GM23338 (cell line): ENCODE measurements around the gene FGD4. TPM values are rescaled to one million over a fixed set of nuclear protein-coding genes. Genes with fewer than 3 reads are reported as not detected.

Experiments used
- ATAC-seq: fragments of 200-7000 bp; cut with Tn5 transposase; 3 replicates; pipeline ENCODE4 v1.9.1; 2020
- DNase-seq: peaks from one replicate; pipeline ENCODE4 v3.0.0-alpha.2; 2015; ENCODE audit warnings: low spot score
- H2AFZ ChIP-seq: fragments of 200-600 bp; sonication (generic); 2 replicates; pipeline ENCODE4 v1.8.0; 2016; ENCODE audit warnings: antibody characterized with exemption, mild to moderate bottlenecking, moderate library complexity
- H3F3A ChIP-seq: fragments of 200-600 bp; sonication (generic); replicated peaks from 2 replicates; pipeline ENCODE4 v1.8.0; 2017; ENCODE audit warnings: antibody characterized with exemption, mixed run types, low read depth
- H3K27ac ChIP-seq: fragments of 200-600 bp; sonication (generic); 2 replicates; pipeline ENCODE4 v1.6.1; 2016; ENCODE audit warnings: low read depth
- H3K27me3 ChIP-seq: fragments of 200-600 bp; sonication (generic); 2 replicates; pipeline ENCODE4 v1.8.0; 2016; ENCODE audit warnings: mild to moderate bottlenecking, mixed run types, moderate library complexity; ENCODE audit not compliant: insufficient read depth
- H3K36me3 ChIP-seq: fragments of 200-600 bp; sonication (generic); 2 replicates; pipeline ENCODE4 v1.8.0; 2016; ENCODE audit warnings: mild to moderate bottlenecking; ENCODE audit not compliant: insufficient read depth
- H3K4me1 ChIP-seq: fragments of 200-600 bp; sonication (generic); 2 replicates; pipeline ENCODE4 v1.8.0; 2016; ENCODE audit warnings: mild to moderate bottlenecking, moderate library complexity; ENCODE audit not compliant: insufficient read depth
- H3K4me2 ChIP-seq: fragments of 200-600 bp; sonication (generic); 2 replicates; pipeline ENCODE4 v1.7.1; 2017; ENCODE audit warnings: mixed run types
- H3K4me3 ChIP-seq: fragments of 200-600 bp; sonication (generic); 2 replicates; pipeline ENCODE4 v1.6.1; 2016; ENCODE audit warnings: mixed run types
- H3K79me2 ChIP-seq: fragments of 200-600 bp; sonication (generic); replicated peaks from 2 replicates; pipeline ENCODE4 v1.8.0; 2017; ENCODE audit warnings: mild to moderate bottlenecking; ENCODE audit not compliant: insufficient read depth
- H3K9me2 ChIP-seq: fragments of 200-600 bp; sonication (generic); 2 replicates; pipeline ENCODE4 v1.8.0; 2017; ENCODE audit not compliant: insufficient read depth
- H4K20me1 ChIP-seq: fragments of 200-600 bp; sonication (generic); replicated peaks from 2 replicates; pipeline ENCODE4 v1.8.0; 2017; ENCODE audit warnings: mild to moderate bottlenecking; ENCODE audit not compliant: insufficient read depth
- H3K27ac Mint-ChIP-seq: 2 replicates; pipeline ENCODE4 v1.8.0; 2020; ENCODE audit warnings: inconsistent platforms, mild to moderate bottlenecking, moderate library complexity, mixed read lengths
- H3K27me3 Mint-ChIP-seq: 3 replicates; pipeline ENCODE4 v1.8.0; 2022; ENCODE audit warnings: low read depth, mild to moderate bottlenecking, moderate library complexity, mixed read lengths, inconsistent platforms; ENCODE audit not compliant: insufficient read depth, poor library complexity
- H3K36me3 Mint-ChIP-seq: 3 replicates; pipeline ENCODE4 v1.8.0; 2021; ENCODE audit warnings: low read depth, mild to moderate bottlenecking, inconsistent platforms, moderate library complexity, mixed read lengths
- H3K4me1 Mint-ChIP-seq: 3 replicates; pipeline ENCODE4 v1.8.0; 2020; ENCODE audit warnings: mild to moderate bottlenecking, inconsistent platforms, mixed read lengths
- H3K4me3 Mint-ChIP-seq: 3 replicates; pipeline ENCODE4 v1.8.0; 2021; ENCODE audit warnings: moderate library complexity, mild to moderate bottlenecking, inconsistent platforms, mixed read lengths
- H3K9me3 Mint-ChIP-seq: 3 replicates; pipeline ENCODE4 v1.8.0; 2020; ENCODE audit warnings: moderate library complexity, mild to moderate bottlenecking, inconsistent platforms, mixed read lengths
- EZH2phosphoT487 ChIP-seq: fragments of 200-600 bp; sonication (generic); IDR thresholded peaks from one replicate; pipeline ENCODE4 v1.8.1; 2018; ENCODE audit warnings: antibody characterized with exemption; ENCODE audit not compliant: unreplicated experiment
- JUNB ChIP-seq: IDR thresholded peaks from one replicate; pipeline ENCODE4 v1.6.1; 2016; ENCODE audit warnings: antibody characterized with exemption; ENCODE audit not compliant: unreplicated experiment
- POLR2AphosphoS5 ChIP-seq: IDR thresholded peaks from 2 replicates; pipeline ENCODE4 v1.6.1; 2016; ENCODE audit warnings: antibody characterized with exemption, low read depth
- STAT1 ChIP-seq: IDR thresholded peaks from one replicate; pipeline ENCODE4 v1.6.1; 2016; ENCODE audit warnings: antibody characterized with exemption; ENCODE audit not compliant: unreplicated experiment
- ZNF331 ChIP-seq: fragments of 250-450 bp; sonication (Bioruptor Pico); IDR thresholded peaks from 2 replicates; pipeline ENCODE4 v1.5.0; 2020; ENCODE audit warnings: low read depth, mild to moderate bottlenecking, moderate library complexity
- polyA plus RNA-seq: library from polyadenylated mRNA; unstranded; fragments of >200 nt; fragmentation: Nextera tagmentation; extraction: Ambion mirVana; gene quantifications from 2 replicates; pipeline ENCODE4 v1.2.1, GENCODE V29; 2016
- total RNA-seq: library from RNA; depleted of rRNA; stranded (reverse); fragments of >200 nt; shearing (Covaris generic); gene quantifications from 2 replicates; pipeline ENCODE4 v1.2.3, GENCODE V29; 2014
- TF ChIP-seq, protein P1 (sequence below): IDR thresholded peaks from one replicate; pipeline ENCODE4 v1.6.1; 2018; ENCODE audit warnings: antibody characterized with exemption; ENCODE audit not compliant: unreplicated experiment
- TF ChIP-seq, protein P2 (sequence below), 2 experiments: fragments of 200-600 bp in 1 of 2; sonication (generic) in 1 of 2; conservative IDR thresholded peaks; 2 replicates each; pipeline versions ENCODE4 v1.5.1 to v1.6.1; 2016 to 2017; ENCODE audit warnings: antibody characterized with exemption in 2 of 2, low read depth in 2 of 2, mild to moderate bottlenecking in 2 of 2, moderate library complexity in 1 of 2
- TF ChIP-seq, protein P3 (sequence below): IDR thresholded peaks from 2 replicates; pipeline ENCODE4 v1.6.1; 2016; ENCODE audit warnings: antibody characterized with exemption

Gene FGD4
- total and polyA plus RNA-seq, 2 experiments from 2014 or later, result 24.3 to 54.3 TPM

DNA sequence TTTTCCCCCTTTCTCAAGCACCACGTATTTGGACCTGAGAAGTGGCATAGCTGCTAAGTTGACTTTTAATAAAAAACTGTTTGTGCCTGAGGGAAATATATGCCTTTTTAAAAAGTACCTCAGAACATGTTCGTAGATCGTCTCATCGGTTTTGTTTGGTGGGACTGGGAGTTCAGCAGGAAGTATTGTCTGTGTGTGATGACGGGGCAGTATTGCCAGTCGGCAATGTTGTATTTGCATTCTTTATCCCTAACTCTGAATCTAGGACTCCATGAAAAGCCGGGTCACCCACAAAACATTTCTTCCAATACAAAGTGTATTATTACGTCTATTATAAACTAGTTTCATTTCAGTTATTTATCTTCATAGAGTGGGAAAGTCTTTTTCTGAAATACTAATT lies 19.7 kb upstream of the FGD4 start (continued):
- TF ChIP-seq, protein P1, sequence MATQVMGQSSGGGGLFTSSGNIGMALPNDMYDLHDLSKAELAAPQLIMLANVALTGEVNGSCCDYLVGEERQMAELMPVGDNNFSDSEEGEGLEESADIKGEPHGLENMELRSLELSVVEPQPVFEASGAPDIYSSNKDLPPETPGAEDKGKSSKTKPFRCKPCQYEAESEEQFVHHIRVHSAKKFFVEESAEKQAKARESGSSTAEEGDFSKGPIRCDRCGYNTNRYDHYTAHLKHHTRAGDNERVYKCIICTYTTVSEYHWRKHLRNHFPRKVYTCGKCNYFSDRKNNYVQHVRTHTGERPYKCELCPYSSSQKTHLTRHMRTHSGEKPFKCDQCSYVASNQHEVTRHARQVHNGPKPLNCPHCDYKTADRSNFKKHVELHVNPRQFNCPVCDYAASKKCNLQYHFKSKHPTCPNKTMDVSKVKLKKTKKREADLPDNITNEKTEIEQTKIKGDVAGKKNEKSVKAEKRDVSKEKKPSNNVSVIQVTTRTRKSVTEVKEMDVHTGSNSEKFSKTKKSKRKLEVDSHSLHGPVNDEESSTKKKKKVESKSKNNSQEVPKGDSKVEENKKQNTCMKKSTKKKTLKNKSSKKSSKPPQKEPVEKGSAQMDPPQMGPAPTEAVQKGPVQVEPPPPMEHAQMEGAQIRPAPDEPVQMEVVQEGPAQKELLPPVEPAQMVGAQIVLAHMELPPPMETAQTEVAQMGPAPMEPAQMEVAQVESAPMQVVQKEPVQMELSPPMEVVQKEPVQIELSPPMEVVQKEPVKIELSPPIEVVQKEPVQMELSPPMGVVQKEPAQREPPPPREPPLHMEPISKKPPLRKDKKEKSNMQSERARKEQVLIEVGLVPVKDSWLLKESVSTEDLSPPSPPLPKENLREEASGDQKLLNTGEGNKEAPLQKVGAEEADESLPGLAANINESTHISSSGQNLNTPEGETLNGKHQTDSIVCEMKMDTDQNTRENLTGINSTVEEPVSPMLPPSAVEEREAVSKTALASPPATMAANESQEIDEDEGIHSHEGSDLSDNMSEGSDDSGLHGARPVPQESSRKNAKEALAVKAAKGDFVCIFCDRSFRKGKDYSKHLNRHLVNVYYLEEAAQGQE, result no peak
- no peak for TF ChIP-seq POLR2AphosphoS5

DNA sequence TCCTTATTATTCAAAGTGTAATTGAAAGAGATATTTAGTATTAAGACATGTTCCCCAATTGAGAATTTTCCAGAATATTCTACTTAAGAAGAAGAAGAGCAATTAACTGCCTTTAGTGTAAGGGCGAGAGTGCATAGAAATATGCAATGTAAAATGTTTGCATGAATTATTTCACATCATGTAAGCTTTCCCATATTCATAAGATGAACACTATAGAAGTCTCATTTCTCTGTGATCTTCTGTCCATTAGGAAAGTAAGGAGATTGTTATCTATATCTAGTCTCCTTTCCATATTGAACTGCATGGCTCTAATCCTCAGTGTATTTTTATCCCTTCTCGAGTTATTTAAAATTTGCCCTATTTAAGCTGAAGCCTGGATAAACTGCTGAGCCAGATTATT lies 17.1 kb upstream of the FGD4 start:
- peaks cover 2% of the 10 kb centered on the region for H3K27me3 Mint-ChIP-seq
- Histone ChIP-seq H3F3A (no peaks in the 10 kb centered on the region), H4K20me1 (no peaks in the 10 kb centered on the region), H3K36me3 (no peaks in the 10 kb centered on the region), H3K79me2 (no peaks in the 10 kb centered on the region), H3K4me1 (peaks cover 17% of the 10 kb centered on the region), H3K9me2 (no peaks in the 10 kb centered on the region), H3K4me3 (no peak overlapping the region), H2AFZ (no peak overlapping the region), H3K27me3 (no peaks in the 10 kb centered on the region), H3K4me2 (no peak overlapping the region), H3K27ac (no peak overlapping the region)
- DNase-seq (no peak), ATAC-seq (no peak)
- no peak overlapping the region for H3K27ac Mint-ChIP-seq
- H3K4me3 Mint-ChIP-seq, result no peak overlapping the region
- H3K4me1 Mint-ChIP-seq, result peaks cover 17% of the 10 kb centered on the region
- no peaks in the 10 kb centered on the region for H3K36me3 Mint-ChIP-seq
- no peaks in the 10 kb centered on the region for H3K9me3 Mint-ChIP-seq
- TF ChIP-seq, protein P1, result no peak
- TF ChIP-seq JUNB (no peak), EZH2phosphoT487 (no peak), STAT1 (no peak), POLR2AphosphoS5 (no peak), ZNF331 (CRISPR knock-in tag) (no peak)
- TF ChIP-seq, protein P2, sequence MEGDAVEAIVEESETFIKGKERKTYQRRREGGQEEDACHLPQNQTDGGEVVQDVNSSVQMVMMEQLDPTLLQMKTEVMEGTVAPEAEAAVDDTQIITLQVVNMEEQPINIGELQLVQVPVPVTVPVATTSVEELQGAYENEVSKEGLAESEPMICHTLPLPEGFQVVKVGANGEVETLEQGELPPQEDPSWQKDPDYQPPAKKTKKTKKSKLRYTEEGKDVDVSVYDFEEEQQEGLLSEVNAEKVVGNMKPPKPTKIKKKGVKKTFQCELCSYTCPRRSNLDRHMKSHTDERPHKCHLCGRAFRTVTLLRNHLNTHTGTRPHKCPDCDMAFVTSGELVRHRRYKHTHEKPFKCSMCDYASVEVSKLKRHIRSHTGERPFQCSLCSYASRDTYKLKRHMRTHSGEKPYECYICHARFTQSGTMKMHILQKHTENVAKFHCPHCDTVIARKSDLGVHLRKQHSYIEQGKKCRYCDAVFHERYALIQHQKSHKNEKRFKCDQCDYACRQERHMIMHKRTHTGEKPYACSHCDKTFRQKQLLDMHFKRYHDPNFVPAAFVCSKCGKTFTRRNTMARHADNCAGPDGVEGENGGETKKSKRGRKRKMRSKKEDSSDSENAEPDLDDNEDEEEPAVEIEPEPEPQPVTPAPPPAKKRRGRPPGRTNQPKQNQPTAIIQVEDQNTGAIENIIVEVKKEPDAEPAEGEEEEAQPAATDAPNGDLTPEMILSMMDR (conservative IDR thresholded peaks at IDR 0.05; ENCODE audit: low read depth in 2 of 2), result no peak
- TF ChIP-seq, protein P3, sequence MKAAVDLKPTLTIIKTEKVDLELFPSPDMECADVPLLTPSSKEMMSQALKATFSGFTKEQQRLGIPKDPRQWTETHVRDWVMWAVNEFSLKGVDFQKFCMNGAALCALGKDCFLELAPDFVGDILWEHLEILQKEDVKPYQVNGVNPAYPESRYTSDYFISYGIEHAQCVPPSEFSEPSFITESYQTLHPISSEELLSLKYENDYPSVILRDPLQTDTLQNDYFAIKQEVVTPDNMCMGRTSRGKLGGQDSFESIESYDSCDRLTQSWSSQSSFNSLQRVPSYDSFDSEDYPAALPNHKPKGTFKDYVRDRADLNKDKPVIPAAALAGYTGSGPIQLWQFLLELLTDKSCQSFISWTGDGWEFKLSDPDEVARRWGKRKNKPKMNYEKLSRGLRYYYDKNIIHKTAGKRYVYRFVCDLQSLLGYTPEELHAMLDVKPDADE, result no peak
